ENCODE results near the gene ARMS2.

GRCh38 chr10:122454603-122455080 lies at the start of gene ARMS2:
- TF ChIP-seq CTCF (IDR thresholded peaks at IDR 0.05; ENCODE audit: poor library complexity, severe bottlenecking) (no peak), POLR2AphosphoS5 (IDR thresholded peaks at IDR 0.05) (no peak), SMC3 (conservative IDR thresholded peaks at IDR 0.05; ENCODE audit: poor library complexity) (no peak), EP300 (conservative IDR thresholded peaks at IDR 0.05; ENCODE audit: poor library complexity, severe bottlenecking) (no peak), EZH2 (IDR thresholded peaks at IDR 0.05; ENCODE audit: borderline replicate concordance, insufficient read depth, low read length, poor library complexity, severe bottlenecking) (no peak), TAF1 (IDR thresholded peaks at IDR 0.05; ENCODE audit: low read depth) (no peak), REST (IDR thresholded peaks at IDR 0.05; ENCODE audit: borderline replicate concordance) (no peak), RAD21 (conservative IDR thresholded peaks at IDR 0.05) (no peak)

Data from neural cell (in vitro differentiated cells).